GM19099 (cell line): ENCODE measurements around the gene LDB3.

Experiments
- POLR2A ChIP-seq: IDR thresholded peaks from 3 replicates; pipeline ENCODE4 v1.6.1; 2011; ENCODE audit warnings: low read depth; ENCODE audit not compliant: insufficient read length; ENCODE audit errors: extremely low read depth

Gene LDB3

GRCh38 chr10:86671985-86672710 lies 3.8 kb downstream of the LDB3 start:
- no peak for TF ChIP-seq POLR2A

DNA sequence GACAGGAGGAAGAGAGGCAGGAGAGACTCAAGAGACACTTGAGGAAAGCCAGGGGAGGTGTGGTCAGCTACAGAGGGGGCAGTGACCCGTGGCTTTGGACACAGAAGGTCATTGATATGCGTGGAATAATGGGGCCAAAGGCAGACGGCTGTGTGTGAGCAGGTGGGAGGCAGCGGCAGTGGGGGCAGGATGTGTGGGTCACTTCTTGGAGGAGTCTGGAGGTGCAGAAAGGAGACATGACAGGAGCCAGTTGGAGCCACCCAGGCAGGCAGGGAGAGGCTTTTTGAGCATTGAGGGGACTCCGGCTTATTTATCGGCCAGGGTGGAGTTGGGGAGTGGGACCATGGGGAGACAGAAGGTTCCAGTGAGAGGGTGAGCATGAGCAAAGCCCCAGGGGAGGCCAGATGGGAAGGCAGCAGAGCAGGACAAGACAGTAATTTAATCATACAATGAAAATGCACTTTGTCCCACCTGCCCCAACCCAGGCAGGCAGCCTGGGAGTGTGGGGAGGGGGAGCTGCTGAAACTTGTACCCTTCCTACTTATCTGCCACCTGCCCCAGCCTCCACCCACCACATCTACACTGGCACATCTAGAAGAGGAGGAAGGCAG lies 5.0 kb downstream of the LDB3 start:
- TF ChIP-seq POLR2A = no peak

DNA sequence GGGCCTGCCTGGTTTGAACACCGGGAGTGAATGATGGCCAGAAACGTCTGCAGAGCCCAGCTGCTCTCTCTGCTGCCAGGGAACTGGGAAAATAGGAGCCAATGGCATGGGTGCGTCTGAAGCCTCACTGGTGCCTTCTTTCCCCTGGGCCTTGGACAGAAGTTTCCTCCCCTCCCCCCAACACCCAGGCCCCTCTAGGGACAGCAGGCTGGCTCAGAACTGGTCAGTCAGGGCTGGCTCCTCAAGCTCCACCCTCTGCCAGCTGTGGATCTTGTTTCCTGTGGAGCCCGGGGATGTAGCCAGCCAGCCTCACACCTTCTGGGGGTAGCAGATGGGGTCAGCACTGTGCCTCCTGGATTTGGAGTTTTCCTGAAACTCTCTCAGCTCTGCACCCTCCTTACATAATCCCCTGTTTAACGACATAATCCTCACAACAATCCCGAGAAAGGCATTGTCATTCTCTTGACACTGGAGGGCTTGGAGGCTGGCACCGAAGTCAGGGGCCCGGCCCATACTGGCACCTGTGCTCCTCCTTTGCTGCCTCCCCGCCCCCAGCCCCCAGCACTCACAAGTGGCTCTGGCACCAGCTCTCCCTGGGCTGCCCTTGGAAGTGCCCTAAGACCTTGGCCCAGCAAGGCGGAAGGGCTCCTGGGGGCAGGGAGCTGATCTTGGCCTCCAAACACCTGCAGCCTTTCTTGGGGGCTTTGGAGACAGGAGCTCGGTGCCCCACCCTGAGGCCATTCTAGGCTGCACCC lies 5.7 kb downstream of the LDB3 start:
- no peak for TF ChIP-seq POLR2A

GRCh38 chr10:86674912-86675311 lies 6.6 kb downstream of the LDB3 start:
- no peak for TF ChIP-seq POLR2A

- no peak for TF ChIP-seq POLR2A
Observed at GRCh38 chr10:86677374-86677773, 9.1 kb downstream of the LDB3 start.

DNA sequence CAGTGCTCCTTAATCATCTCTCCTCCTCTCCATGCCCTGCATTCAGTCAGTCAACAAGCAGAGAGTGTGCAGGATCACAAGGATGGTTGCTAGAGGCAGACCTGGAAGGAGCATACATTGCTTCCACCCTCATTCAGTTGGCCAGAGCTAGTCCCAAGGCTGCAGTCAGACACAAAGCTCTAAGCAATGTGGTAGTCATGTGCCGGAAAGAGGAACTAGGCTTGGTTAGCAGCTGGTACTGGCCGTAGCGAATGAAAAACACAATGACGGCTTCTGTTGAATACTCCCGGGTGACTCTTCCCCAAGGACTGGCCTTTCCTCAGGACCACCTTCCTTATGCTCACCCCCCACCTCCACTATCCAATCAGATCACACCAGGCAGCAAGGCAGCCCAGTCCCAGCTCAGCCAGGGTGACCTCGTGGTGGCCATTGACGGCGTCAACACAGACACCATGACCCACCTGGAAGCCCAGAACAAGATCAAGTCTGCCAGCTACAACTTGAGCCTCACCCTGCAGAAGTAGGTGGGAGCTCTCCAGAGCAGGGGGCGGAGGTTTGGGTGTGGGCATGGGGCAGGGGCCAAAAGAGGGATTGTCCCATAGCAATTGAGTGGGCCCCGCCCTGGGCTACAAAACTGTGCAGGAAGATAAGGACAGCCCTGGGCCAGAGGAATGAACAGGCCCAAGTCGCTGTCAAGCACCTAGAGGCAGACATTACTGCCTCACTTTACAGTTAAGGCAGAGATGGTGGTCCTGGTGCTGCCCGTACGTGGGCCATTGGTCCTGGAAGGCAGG lies 10.9 kb downstream of the LDB3 start:
- TF ChIP-seq POLR2A = no peak

- TF ChIP-seq POLR2A = no peak
Observed at GRCh38 chr10:86681047-86681446, 12.7 kb downstream of the LDB3 start.

DNA sequence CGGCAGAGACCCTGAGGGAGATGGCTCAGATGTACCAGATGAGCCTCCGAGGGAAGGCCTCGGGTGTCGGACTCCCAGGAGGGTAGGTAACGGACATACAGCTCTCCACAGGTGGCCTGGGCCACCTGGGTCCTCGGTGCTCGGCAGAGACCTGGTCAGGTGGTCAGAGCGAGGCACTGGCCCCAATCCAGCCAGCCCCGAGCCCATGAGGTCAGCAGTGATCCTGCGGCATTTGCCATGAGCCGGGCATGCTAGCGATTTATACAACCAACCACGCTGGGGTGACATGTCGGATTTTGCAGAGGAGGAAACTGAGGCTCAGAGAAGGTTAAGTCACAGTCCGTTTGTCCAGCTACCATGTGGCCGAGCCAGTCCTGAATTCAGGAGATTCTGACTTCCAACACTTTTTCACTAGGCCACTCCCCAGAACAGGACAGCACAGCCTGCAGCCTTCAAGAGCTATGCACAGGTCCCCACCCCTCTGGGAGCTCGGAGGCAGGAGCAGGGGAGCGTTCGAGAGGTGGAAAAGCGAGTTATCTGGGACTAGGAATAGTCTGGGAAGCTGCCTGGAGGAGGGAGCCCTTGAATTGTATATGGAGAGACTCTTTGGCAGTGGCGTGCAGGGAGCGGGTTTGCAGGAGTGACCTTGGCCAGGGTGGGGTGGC lies 13.5 kb downstream of the LDB3 start:
- no peak for TF ChIP-seq POLR2A

DNA sequence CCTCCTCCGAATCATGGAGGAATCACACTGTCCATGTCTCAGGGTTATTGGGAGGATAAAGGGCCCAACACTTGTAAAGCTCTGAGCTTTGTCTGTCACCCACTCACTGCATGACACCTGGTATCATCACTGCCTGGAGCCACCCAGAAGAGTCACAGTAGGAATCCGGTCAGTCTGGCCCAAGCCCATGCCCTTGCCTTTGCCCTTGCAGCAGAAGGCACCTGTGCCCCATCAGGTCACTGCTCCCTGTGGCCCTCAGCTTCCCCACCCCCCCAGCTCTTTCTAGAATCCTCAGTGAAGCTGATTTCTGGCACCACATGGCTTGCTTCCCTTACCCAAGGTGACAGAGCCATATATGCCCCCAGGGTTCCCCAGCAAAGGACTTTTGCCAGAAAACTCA lies 14.4 kb downstream of the LDB3 start:
- no peak for TF ChIP-seq POLR2A

DNA sequence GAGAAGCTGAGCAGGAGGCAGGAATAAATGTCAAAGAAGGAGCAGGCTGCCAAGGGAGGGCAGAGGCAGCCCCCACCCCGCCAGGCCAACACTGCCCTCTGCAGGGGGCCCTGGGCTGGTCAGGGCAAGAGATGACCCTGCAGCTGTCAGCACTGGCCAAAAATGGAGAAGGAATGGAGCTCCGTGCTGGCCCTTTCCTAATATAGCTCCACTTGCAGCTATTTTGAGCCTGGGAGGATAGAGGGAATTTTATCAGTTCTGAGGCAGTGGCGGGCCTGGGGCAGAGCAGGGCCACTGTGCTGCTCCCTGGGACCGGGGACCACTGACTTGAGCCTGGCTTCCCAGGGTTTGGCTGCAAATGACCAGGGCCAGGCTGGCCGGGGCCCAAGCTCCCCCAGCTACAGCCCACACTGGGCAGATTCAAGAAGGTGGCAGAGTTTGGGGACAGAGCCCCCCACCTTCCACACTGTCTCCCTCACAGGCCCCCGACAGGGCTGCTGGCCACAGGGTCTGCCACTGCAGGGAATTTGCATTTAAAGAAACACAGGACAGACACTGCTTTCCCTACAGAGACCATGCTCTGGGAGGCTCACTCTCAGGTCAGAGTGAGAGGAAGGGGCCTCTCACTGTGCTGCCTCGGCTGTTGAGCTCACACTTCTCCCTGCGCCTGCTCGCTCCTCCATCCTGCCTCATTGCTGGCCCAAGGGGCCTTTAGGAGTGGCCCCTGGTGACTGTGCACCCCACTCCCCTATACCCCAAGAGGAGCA lies 16.2 kb downstream of the LDB3 start:
- TF ChIP-seq POLR2A = no peak

DNA sequence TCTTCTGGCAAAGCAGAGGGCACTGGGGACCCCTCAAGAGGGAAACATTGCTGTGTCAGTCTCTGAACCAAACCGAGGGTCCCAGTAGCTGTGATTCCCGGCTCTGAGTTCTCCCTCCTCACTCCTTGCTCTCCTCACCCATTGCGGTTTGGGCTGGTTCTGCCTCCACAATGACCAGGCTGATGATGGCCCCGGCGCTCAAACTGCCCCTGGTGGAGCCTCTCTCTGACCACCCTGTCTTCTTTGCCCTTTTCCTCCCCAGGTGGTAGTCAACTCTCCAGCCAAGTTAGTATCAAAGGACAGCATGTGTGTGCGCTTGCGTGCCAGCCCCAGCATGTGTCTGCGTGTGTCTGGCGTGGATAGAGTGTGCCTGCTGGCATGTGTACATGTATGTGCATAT lies 17.1 kb downstream of the LDB3 start:
- TF ChIP-seq POLR2A = no peak

- TF ChIP-seq POLR2A = no peak
Observed at GRCh38 chr10:86685893-86686632, 17.8 kb downstream of the LDB3 start.

DNA sequence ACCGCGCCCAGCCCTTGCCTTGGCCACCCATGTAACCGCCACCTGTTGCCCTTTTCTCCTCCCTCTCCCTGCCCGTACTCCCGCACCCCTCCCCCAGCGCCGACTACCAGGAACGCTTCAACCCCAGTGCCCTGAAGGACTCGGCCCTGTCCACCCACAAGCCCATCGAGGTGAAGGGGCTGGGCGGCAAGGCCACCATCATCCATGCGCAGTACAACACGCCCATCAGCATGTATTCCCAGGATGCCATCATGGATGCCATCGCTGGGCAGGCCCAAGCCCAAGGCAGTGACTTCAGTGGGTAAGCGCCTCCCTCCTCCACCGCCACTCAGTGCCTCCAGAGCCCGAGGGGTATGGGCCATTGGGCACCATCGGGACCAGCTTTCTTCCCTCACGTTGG lies 18.7 kb downstream of the LDB3 start:
- TF ChIP-seq POLR2A = no peak
